Putamen (tissue), 1 donor: ENCODE measurements around the gene MRAP2.

Experiments used
- DNase-seq: peaks from one replicate; pipeline ENCODE4 v3.0.0-alpha.2; 2016; ENCODE audit warnings: low spot score

Gene MRAP2

DNA sequence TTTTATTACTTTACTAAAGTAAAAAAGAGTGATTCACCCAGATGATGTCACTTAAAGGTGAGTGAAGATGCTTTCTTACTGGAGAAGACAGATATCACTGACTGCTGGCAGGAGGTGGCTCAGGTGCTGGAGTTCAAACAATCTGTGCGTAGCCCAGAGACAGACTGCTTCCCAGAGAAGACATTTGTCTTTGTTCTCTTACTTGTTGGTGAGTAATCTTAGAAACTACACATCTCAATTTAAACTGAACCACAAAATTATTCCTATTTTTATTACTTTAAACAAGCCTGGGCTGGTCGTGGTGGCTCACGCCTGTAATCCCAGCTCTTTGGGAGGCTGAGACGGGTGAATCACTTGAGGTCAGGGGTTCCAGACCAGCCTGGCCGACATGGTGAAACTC lies 101.7 kb downstream of the MRAP2 start:
- DNase-seq, result no peak

DNA sequence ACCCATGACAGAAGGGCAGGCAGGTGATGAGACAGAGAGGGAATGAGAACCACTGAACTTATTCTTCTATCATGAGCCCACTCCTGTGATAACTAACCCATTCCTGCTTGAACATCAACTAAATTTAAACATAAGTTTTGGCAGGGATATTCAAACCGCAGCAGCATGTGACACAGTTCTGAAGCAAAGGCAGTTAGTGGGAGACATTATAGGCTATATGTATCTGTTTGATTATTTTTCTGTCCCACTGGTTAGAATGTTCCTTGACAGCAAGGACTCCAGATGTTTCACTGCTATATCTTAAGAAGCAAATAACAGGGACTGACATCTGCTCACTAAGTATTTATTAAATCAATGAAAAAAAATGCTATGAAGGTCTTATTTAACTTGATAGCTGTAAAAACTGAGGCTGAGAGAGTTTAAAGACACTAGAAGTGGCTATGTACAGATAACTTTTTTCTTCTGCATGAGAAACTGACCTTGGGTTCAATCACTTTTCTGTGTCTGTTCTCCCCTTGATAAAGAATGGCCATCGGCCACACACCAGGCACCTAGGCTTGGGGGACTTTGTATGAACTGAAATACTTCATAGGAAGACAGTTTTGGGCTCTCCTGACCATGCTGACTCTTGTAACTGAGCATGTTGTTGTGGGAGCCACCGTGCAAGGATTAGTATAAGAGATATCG lies 102.9 kb downstream of the MRAP2 start:
- no peak for DNase-seq

DNA sequence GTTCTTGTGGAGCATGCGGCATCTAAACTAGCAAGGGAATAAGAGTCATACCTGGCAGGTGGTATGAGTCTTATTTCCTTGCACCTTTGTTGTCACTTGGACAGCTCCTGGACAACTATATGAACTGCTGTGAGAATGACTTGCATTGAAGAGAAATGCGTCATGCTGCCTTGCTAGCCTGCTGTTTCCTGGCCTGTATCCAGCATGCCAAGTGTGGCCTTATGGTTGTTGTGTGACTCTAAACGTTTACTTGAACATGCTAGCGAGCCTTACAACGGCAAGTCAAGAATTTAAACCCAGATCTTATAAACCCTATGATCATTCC lies 103.4 kb downstream of the MRAP2 start:
- DNase-seq, result no peak

DNA sequence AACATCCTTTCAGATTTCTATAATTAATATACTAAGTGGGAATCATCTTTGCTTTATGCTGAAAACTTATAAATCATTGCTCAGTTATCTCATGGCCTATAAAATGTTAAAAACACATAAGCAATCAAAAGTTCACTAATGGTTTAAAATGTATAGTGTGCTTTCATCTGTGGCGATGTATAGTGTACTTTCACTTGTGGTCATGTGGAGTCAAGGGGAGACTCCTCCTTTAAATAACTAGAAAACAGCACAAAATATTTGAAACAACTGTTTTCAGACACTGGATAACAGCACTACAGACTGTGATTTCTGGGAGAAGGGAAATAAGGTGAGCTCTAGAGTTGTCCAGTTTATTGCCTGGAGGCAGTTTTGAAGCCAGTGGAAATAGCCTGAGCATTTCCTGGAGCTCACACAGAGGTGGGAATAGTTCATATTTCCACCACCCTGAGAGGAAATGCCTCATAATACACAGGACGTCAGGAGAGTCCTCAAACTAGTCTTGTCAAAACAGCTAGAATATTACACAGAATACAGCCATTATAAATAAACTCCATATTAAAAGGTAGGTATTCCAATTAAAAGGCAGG lies 104.5 kb downstream of the MRAP2 start:
- no peak for DNase-seq

DNA sequence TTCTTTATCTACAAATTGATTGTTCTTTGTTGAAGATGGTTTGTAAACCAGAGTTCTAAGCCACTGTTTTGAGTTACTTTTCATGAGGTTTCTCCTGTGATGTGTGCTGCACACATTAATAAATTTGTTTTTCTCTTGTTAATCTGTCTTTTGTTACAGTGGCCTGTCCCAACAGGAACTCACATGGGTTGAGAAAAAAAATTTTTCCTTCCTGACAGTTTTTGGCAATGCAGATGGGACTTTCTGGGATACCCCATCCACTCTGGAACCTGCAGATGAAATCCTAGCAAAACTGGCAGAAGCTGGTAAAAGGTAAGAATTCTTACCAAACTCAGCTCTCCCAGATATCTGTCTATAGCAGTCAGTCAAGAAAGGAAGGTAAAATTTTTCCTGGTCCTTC lies 105.7 kb downstream of the MRAP2 start:
- no peak for DNase-seq
